GM13976 (cell line): ENCODE measurements around the gene CLDND2.

Source experiments
- DNase-seq: peaks from one replicate; pipeline ENCODE4 v3.0.0; 2012; ENCODE audit warnings: low spot score
- CTCF ChIP-seq: IDR thresholded peaks from 2 replicates; pipeline ENCODE4 v1.5.1; 2012; ENCODE audit warnings: borderline replicate concordance, mild to moderate bottlenecking; ENCODE audit not compliant: insufficient read depth; ENCODE audit errors: extremely low read depth, missing control alignments, control extremely low read depth
- in situ Hi-C: fragments of 300-500 bp; cut with MboI; formaldehyde crosslinking; loops from one replicate; pipeline ENCODE4 v1.12.0; 2022; ENCODE audit warnings: low sequenced_read_pairs, mixed read lengths, inconsistent platforms; ENCODE audit not compliant: unreplicated experiment

Gene CLDND2

GRCh38 chr19:51392701-51393100, 23.9 kb upstream of the CLDND2 start:
- TF ChIP-seq CTCF: no peak
- no peak for DNase-seq
- in situ Hi-C loops: no loop called here

GRCh38 chr19:51391073-51391611, 22.3 kb upstream of the CLDND2 start:
- DNase-seq: no peak
- TF ChIP-seq CTCF: no peak
- in situ Hi-C loops: no loop called here

GRCh38 chr19:51389143-51389542, 20.3 kb upstream of the CLDND2 start:
- in situ Hi-C loops: no loop called here
- no peak for DNase-seq
- no peak for TF ChIP-seq CTCF

GRCh38 chr19:51387924-51388389, 19.2 kb upstream of the CLDND2 start, which contains the start of gene LIM2:
Gene LIM2 (minus strand): TSS chr19:51387974. CDS start chr19:51387443, 531 bp downstream.
- TF ChIP-seq CTCF: no peak
- in situ Hi-C loops: no loop called here
- DNase-seq: no peak

- in situ Hi-C loops: no loop called here
- no peak for TF ChIP-seq CTCF
- no peak for DNase-seq
Observed at GRCh38 chr19:51386882-51387520, 18.2 kb upstream of the CLDND2 start.

GRCh38 chr19:51382004-51382403, 13.2 kb upstream of the CLDND2 start:
- in situ Hi-C loops: no loop called here
- DNase-seq: no peak
- TF ChIP-seq CTCF: no peak

GRCh38 chr19:51380379-51380778, 11.6 kb upstream of the CLDND2 start:
- no peak for DNase-seq
- in situ Hi-C loops: no loop called here
- TF ChIP-seq CTCF: no peak
